ENCODE data around the gene PLEKHA6. TPM values are rescaled to one million over a fixed set of nuclear protein-coding genes. Genes with fewer than 3 reads are reported as not detected.

Gene PLEKHA6
- total RNA-seq, 1 experiment from 2014 or later: 2.1 TPM

- Histone ChIP-seq H3K4me1 (ENCODE audit: insufficient read depth, low read length) (peaks cover 48% of the 10 kb centered on the region), H3K23me2 (ENCODE audit: insufficient read length, low read depth, low read length, poor library complexity, severe bottlenecking) (no peaks in the 10 kb centered on the region), H3K27ac (ENCODE audit: insufficient read length, low read depth, low read length) (no peak overlapping the region), H4K20me1 (ENCODE audit: control insufficient read depth, insufficient read depth, insufficient read length) (no peaks in the 10 kb centered on the region), H3T11ph (ENCODE audit: low read length) (no peak overlapping the region), H2BK20ac (ENCODE audit: low read depth, low read length, poor library complexity, severe bottlenecking) (no peak overlapping the region), H3K23ac (ENCODE audit: insufficient read length, low read depth, low read length) (no peak overlapping the region), H4K91ac (ENCODE audit: insufficient read length, low read depth, low read length) (no peak overlapping the region), H2BK12ac (ENCODE audit: insufficient read length, low read depth, low read length) (no peak overlapping the region), H4K5ac (ENCODE audit: insufficient read length, low read depth, low read length) (no peak overlapping the region), H3K14ac (ENCODE audit: insufficient read depth, low read length) (no peak overlapping the region), H3K9ac (ENCODE audit: extremely low read depth, insufficient read length, low read length) (no peak overlapping the region), H3K27me3 (ENCODE audit: insufficient read depth, low read length) (no peaks in the 10 kb centered on the region; the same call in 1 of the 2 replicates), H3K79me2 (ENCODE audit: insufficient read depth, low read length) (no peaks in the 10 kb centered on the region), H2AK5ac (ENCODE audit: insufficient read length, low read length) (no peak overlapping the region), H3K9me3 (ENCODE audit: control insufficient read depth, low read depth, low read length) (no peaks in the 10 kb centered on the region), H3K56ac (ENCODE audit: insufficient read length, low read depth, low read length) (no peak overlapping the region), H2AFZ (ENCODE audit: low read length) (no peak overlapping the region), H2BK120ac (ENCODE audit: low read depth, low read length, poor library complexity, severe bottlenecking) (no peak overlapping the region), H3K79me1 (ENCODE audit: insufficient read depth, low read depth, low read length, poor library complexity, severe bottlenecking) (no peaks in the 10 kb centered on the region), H2BK5ac (ENCODE audit: insufficient read length, low read length) (no peak overlapping the region), H2BK15ac (ENCODE audit: low read depth, low read length) (no peak overlapping the region), H3K4me2 (ENCODE audit: insufficient read depth, insufficient read length, low read length) (no peak overlapping the region), H4K8ac (replicated peaks; ENCODE audit: insufficient read length, low read depth, low read length) (no peak overlapping the region), H3K4ac (ENCODE audit: low read depth, low read length) (no peak overlapping the region), H3K18ac (ENCODE audit: insufficient read length, low read depth, low read length) (no peak overlapping the region)
- TF ChIP-seq CTCF (conservative IDR thresholded peaks at IDR 0.05): no peak
- Mint-ChIP-seq H3K36me3 (ENCODE audit: insufficient read depth in 1 of 3, low read depth in 3 of 3) (no peaks in the 10 kb centered on the region), H3K27me3 (ENCODE audit: low read depth) (peaks cover 6% of the 10 kb centered on the region), H3K4me1 (peaks cover 45 to 46% of the 10 kb centered on the region in 2 experiments), H3K9me3 (no peaks in the 10 kb centered on the region), H3K27ac (no peak overlapping the region), H3K4me3 (no peak overlapping the region)
- DNase-seq: no peak
- WGBS (ENCODE audit: extremely low coverage, insufficient read length, low lambda C conversion rate): no CpG with 5 or more reads among the region's 2 CpGs
Measured at GRCh38 chr1:204338360-204338759, 21.4 kb downstream of the PLEKHA6 start.
